ENCODE results near the gene CALCR. TPM values are rescaled to one million over a fixed set of nuclear protein-coding genes. Genes with fewer than 3 reads are reported as not detected.

Gene CALCR
- total and polyA plus RNA-seq, 2 of the 4 experiments (the other 2 are of a cell fraction) = not detected

DNA sequence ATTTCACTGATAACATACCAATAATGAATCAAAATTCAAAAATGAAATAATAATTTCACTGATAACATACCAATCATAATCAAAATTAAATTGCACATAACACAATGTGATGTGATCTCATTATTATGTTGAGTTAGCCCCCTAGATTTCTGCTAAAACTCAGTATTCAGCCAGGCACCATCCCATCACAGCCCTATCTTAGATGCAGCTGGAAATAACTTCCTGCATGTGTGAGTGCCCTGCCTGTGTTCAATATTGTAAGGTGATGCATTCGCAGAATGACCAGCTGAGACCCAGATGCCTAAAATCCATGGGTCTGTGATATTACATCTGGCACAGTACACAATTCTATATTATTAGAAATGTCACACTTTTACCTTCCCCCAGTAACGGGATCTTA lies 142.4 kb downstream of the CALCR start:
- H3K79me1 ChIP-seq (ENCODE audit: low read depth in 1 of 2, low read length in 2 of 2) = no peaks in the 10 kb centered on the region
- H3K36me3 ChIP-seq (ENCODE audit: control insufficient read depth, insufficient read depth, low read length) = no peaks in the 10 kb centered on the region
- POLR2A ChIA-PET (ENCODE audit: unreplicated experiment) = interaction anchor here (0.6 kb wide), 1 partner anchor 22 kb away, joined by 5 read pairs; no protein-coding TSS in a partner anchor
- H4K8ac ChIP-seq (ENCODE audit: low read depth in 2 of 2, low read length in 2 of 2) = no peak overlapping the region
- H3K56ac ChIP-seq (ENCODE audit: extremely low read depth, insufficient read depth, low read length) = no peak overlapping the region
- TF ChIP-seq, protein P1, sequence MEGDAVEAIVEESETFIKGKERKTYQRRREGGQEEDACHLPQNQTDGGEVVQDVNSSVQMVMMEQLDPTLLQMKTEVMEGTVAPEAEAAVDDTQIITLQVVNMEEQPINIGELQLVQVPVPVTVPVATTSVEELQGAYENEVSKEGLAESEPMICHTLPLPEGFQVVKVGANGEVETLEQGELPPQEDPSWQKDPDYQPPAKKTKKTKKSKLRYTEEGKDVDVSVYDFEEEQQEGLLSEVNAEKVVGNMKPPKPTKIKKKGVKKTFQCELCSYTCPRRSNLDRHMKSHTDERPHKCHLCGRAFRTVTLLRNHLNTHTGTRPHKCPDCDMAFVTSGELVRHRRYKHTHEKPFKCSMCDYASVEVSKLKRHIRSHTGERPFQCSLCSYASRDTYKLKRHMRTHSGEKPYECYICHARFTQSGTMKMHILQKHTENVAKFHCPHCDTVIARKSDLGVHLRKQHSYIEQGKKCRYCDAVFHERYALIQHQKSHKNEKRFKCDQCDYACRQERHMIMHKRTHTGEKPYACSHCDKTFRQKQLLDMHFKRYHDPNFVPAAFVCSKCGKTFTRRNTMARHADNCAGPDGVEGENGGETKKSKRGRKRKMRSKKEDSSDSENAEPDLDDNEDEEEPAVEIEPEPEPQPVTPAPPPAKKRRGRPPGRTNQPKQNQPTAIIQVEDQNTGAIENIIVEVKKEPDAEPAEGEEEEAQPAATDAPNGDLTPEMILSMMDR (conservative IDR thresholded peaks at IDR 0.05; ENCODE audit: low read depth, low read length) = no peak
- TF ChIP-seq NFE2L2 (IDR thresholded peaks at IDR 0.05; ENCODE audit: low read depth, low read length) = no peak
- TF ChIP-seq, protein P2, sequence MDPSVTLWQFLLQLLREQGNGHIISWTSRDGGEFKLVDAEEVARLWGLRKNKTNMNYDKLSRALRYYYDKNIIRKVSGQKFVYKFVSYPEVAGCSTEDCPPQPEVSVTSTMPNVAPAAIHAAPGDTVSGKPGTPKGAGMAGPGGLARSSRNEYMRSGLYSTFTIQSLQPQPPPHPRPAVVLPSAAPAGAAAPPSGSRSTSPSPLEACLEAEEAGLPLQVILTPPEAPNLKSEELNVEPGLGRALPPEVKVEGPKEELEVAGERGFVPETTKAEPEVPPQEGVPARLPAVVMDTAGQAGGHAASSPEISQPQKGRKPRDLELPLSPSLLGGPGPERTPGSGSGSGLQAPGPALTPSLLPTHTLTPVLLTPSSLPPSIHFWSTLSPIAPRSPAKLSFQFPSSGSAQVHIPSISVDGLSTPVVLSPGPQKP (IDR thresholded peaks at IDR 0.05; ENCODE audit: borderline replicate concordance, low read depth, low read length) = no peak
- no peak for TF ChIP-seq FOS (IDR thresholded peaks at IDR 0.05; ENCODE audit: low read depth, low read length)
- no peak overlapping the region for H2BK5ac ChIP-seq (ENCODE audit: low read depth, low read length, poor library complexity, severe bottlenecking)
- H2BK120ac ChIP-seq (ENCODE audit: low read depth, low read length) = no peak overlapping the region
- no peak overlapping the region for H3K18ac ChIP-seq (ENCODE audit: low read depth, low read length)
- dilution Hi-C loops (cut with HindIII; ENCODE audit: low sequenced_read_pairs, unreplicated experiment) (no loop called here), intact Hi-C loops (cut with micrococcal nuclease) (no loop called here), in situ Hi-C loops (cut with MboI; ENCODE audit: low sequenced_read_pairs) (no loop called here)
- no peak overlapping the region for H3K4ac ChIP-seq (ENCODE audit: low read depth, low read length)
- H3K9ac ChIP-seq (ENCODE audit: low read depth, low read length) = no peak overlapping the region
- no peak overlapping the region for H3K4me2 ChIP-seq (ENCODE audit: low read depth, low read length)
- no peak overlapping the region for H2AK5ac ChIP-seq (ENCODE audit: low read depth, low read length)
- H3K4me3 ChIP-seq (ENCODE audit: insufficient read depth, low read depth, low read length) = no peak overlapping the region
- H4K91ac ChIP-seq (ENCODE audit: insufficient read depth, low read depth, low read length) = no peak overlapping the region
- H2AK9ac ChIP-seq (replicated peaks; ENCODE audit: low read depth, low read length, poor library complexity) = no peak overlapping the region
- no peaks in the 10 kb centered on the region for H3K9me3 ChIP-seq (ENCODE audit: control insufficient read depth, insufficient read depth, low read length)
- CTCF ChIA-PET = no interaction called here
- no peak overlapping the region for H3K23ac ChIP-seq (ENCODE audit: low read depth, low read length)
- no CpG with 5 or more reads among the region's 2 CpGs for WGBS, 2 experiments (ENCODE audit: extremely low coverage in 2 of 2, insufficient read length in 1 of 2)
- H3K4me1 ChIP-seq (ENCODE audit: control insufficient read depth, insufficient read depth, low read length) = no peaks in the 10 kb centered on the region
- no peaks in the 10 kb centered on the region; the same call in 1 of the 2 replicates for H3K27me3 ChIP-seq (ENCODE audit: control insufficient read depth, insufficient read depth, low read length)
- no peaks in the 10 kb centered on the region for H4K20me1 ChIP-seq (ENCODE audit: insufficient read depth, low read length)
- H3K9me1 ChIP-seq (ENCODE audit: insufficient read depth, low read length) = no peaks in the 10 kb centered on the region
- H3K27ac ChIP-seq (ENCODE audit: insufficient read depth, low read length) = no peak overlapping the region
- no peak overlapping the region for H2AFZ ChIP-seq (replicated peaks; ENCODE audit: low read length, poor library complexity)
- no peak overlapping the region for H4K5ac ChIP-seq (ENCODE audit: low read depth, low read length)
- H2BK15ac ChIP-seq (ENCODE audit: low read depth, low read length) = no peak overlapping the region
- H2BK20ac ChIP-seq (ENCODE audit: low read depth, low read length) = no peak overlapping the region
- DNase-seq = no peak
- no peak overlapping the region for H3K14ac ChIP-seq (replicated peaks; ENCODE audit: low read depth, low read length)
- BruUV-seq (replicated peaks) = no TSS peak
- ATAC-seq (ENCODE audit: low read depth) = no peak

Measured in IMR-90 (cell line).